GM10266 (cell line): ENCODE data around the gene SDK1.

Experiments
- DNase-seq: peaks from one replicate; pipeline ENCODE4 v3.0.0; 2012; ENCODE audit errors: extremely low spot score
- TF ChIP-seq, protein P1 (sequence below): IDR thresholded peaks from 2 replicates; pipeline ENCODE4 v1.5.1; 2012; ENCODE audit warnings: mild to moderate bottlenecking, low read depth; ENCODE audit not compliant: control insufficient read depth, insufficient read depth; ENCODE audit errors: missing control alignments

The SDK1 gene

DNA sequence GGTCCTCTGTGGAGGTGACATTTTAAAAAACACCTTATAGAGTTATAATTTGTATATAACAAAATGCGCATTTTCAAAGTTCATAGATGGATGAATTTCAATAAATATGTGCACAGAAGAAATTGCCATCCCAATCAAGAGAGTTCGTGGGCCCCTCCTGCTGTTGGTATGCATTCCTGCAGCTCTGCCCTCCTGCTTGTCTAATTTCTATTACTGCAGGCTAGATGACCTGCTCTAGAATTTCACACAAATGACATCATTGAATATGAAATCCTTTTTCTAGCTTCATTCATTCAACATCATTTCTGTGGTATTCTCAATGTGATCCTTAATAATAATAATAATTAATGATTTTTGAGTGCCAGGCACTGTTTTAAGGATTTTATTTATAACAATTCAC, 348.2 kb downstream of the SDK1 start:
- no peak for DNase-seq
- TF ChIP-seq, protein P1, sequence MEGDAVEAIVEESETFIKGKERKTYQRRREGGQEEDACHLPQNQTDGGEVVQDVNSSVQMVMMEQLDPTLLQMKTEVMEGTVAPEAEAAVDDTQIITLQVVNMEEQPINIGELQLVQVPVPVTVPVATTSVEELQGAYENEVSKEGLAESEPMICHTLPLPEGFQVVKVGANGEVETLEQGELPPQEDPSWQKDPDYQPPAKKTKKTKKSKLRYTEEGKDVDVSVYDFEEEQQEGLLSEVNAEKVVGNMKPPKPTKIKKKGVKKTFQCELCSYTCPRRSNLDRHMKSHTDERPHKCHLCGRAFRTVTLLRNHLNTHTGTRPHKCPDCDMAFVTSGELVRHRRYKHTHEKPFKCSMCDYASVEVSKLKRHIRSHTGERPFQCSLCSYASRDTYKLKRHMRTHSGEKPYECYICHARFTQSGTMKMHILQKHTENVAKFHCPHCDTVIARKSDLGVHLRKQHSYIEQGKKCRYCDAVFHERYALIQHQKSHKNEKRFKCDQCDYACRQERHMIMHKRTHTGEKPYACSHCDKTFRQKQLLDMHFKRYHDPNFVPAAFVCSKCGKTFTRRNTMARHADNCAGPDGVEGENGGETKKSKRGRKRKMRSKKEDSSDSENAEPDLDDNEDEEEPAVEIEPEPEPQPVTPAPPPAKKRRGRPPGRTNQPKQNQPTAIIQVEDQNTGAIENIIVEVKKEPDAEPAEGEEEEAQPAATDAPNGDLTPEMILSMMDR: no peak

- TF ChIP-seq, protein P1: no peak
- no peak for DNase-seq
These were observed 348.8 kb downstream of the SDK1 start for GRCh38 chr7:3649678-3650440.

DNA sequence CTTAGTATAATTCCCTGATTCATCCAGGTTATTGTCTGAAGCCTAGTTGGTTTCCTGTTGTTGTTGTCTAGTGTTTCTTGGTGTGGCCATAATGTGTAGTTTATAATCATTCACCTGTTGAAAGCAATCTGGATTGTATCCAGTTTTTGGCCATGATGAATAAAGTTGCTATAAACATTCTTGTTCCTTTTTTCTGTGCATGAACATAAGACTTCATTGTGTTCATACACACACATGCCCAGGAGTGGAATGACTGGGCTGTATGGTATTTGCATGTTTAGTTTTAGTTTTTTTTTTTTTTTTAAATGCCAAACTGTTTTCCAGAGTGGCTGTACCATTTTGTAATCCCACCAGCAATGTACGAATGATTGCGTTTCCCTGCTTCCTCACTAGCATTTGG, 349.8 kb downstream of the SDK1 start:
- DNase-seq: no peak

GRCh38 chr7:3655635-3656034, 354.6 kb downstream of the SDK1 start:
- DNase-seq: no peak
- TF ChIP-seq, protein P1: no peak

More for the DNA sequence above, 349.8 kb downstream of the SDK1 start:
- TF ChIP-seq, protein P1: no peak

DNA sequence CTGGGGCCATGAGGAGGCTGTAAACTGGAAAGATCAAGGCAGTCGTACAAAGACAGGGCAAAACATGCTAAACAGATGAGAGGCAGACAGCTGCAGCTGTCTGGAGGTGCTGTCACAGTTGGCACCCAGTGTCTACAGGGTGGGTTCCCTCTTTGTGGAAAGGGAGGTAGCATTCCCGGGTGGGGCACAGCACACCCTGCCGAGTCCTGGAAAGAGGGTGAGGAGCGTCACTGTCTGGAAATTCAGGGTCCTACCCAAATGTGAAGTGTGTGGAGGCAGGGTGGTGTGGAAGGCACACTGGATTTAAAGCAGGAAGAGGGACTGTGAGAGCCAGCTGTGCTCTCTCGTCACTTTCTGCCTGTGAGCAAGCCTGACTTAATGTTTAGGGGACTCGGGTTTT, 356.2 kb downstream of the SDK1 start:
- DNase-seq: no peak
- TF ChIP-seq, protein P1: no peak

- TF ChIP-seq, protein P1: no peak
- no peak for DNase-seq
These were observed 367.7 kb downstream of the SDK1 start for GRCh38 chr7:3668743-3669142.

DNA sequence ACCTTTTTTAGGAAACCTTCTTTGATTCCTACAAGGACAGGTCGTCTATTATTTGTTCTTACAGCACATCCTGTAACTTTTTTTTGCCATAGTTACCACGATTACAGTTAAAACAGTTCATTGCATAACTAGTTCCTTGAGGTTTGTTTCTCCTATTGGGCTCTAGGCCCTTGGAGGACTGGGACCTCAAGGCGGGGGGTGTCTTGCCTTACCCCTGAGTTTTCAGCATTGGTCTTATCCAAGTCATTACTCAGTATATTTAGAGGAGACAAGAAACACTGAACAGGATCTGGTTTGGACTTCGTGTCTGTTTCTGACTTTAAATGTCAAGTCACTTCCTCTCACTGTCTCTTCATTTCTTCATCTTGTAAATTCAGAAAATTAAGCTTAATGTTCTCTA, 369.8 kb downstream of the SDK1 start:
- TF ChIP-seq, protein P1: no peak
- no peak for DNase-seq
